Measurements from ENCODE around the gene LDHA.

LDHA gene

GRCh38 chr11:18365741-18366140 is 28.6 kb upstream of the LDHA start:
- H3K27ac ChIP-seq: no peak overlapping the region
- no peak for TF ChIP-seq CTCF (conservative IDR thresholded peaks at IDR 0.05; ENCODE audit: low read depth)
- ChIA-PET CTCF (no interaction called here), POLR2A (ENCODE audit: low non-redundant PET) (no interaction called here)
- no peak for DNase-seq (ENCODE audit: low spot score)

- CTCF ChIA-PET: no interaction called here
- POLR2A ChIA-PET (ENCODE audit: low non-redundant PET): no interaction called here
- TF ChIP-seq CTCF (conservative IDR thresholded peaks at IDR 0.05; ENCODE audit: low read depth): no peak
- DNase-seq (ENCODE audit: low spot score): no peak
- H3K27ac ChIP-seq: no peak overlapping the region
Observed at GRCh38 chr11:18366286-18366685, 28.1 kb upstream of the LDHA start.

GRCh38 chr11:18367431-18367830 is 26.9 kb upstream of the LDHA start:
- ChIA-PET CTCF (interaction anchor here (0.5 to 0.6 kb wide), 2 partner anchors 22 to 37 kb away, joined by 3 to 4 read pairs; no protein-coding TSS in a partner anchor), POLR2A (ENCODE audit: low non-redundant PET) (interaction anchor here (1.0 kb wide), 1 partner anchor 28 kb away, joined by 4 read pairs; no protein-coding TSS in a partner anchor)
- no peak overlapping the region for H3K27ac ChIP-seq
- DNase-seq (ENCODE audit: low spot score): no peak
- TF ChIP-seq CTCF (conservative IDR thresholded peaks at IDR 0.05; ENCODE audit: low read depth): no peak

- no peak for TF ChIP-seq CTCF (conservative IDR thresholded peaks at IDR 0.05; ENCODE audit: low read depth)
- peak; percentile 20 for DNase-seq (ENCODE audit: low spot score)
- no peak overlapping the region for H3K27ac ChIP-seq
- ChIA-PET POLR2A (ENCODE audit: low non-redundant PET) (no interaction called here), CTCF (interaction anchor here (0.5 kb wide), 1 partner anchor 38 kb away, joined by 3 read pairs; no protein-coding TSS in a partner anchor)
Observed at GRCh38 chr11:18368221-18368620, 26.1 kb upstream of the LDHA start.

- no peak for TF ChIP-seq CTCF (conservative IDR thresholded peaks at IDR 0.05; ENCODE audit: low read depth)
- CTCF ChIA-PET: no interaction called here
- no peak for DNase-seq (ENCODE audit: low spot score)
- no peak overlapping the region for H3K27ac ChIP-seq
- POLR2A ChIA-PET (ENCODE audit: low non-redundant PET): no interaction called here
Observed at GRCh38 chr11:18369398-18369797, 25.0 kb upstream of the LDHA start.

GRCh38 chr11:18371279-18371678 is 23.1 kb upstream of the LDHA start:
- no peak for DNase-seq (ENCODE audit: low spot score)
- ChIA-PET POLR2A (ENCODE audit: low non-redundant PET) (no interaction called here), CTCF (interaction anchor here (1.0 kb wide), 1 partner anchor 127 kb away, joined by 5 read pairs; no protein-coding TSS in a partner anchor)
- no peak overlapping the region for H3K27ac ChIP-seq
- TF ChIP-seq CTCF (conservative IDR thresholded peaks at IDR 0.05; ENCODE audit: low read depth): no peak

Data from RWPE1 (cell line).